OCI-M2 (cell line): ENCODE data around the gene RNF150.

Experiments
- DNase-seq: peaks from one replicate; lab custom pipeline; 2025; ENCODE audit not compliant: unreplicated experiment; lab: John Stamatoyannopoulos, UW

RNF150 gene

DNA sequence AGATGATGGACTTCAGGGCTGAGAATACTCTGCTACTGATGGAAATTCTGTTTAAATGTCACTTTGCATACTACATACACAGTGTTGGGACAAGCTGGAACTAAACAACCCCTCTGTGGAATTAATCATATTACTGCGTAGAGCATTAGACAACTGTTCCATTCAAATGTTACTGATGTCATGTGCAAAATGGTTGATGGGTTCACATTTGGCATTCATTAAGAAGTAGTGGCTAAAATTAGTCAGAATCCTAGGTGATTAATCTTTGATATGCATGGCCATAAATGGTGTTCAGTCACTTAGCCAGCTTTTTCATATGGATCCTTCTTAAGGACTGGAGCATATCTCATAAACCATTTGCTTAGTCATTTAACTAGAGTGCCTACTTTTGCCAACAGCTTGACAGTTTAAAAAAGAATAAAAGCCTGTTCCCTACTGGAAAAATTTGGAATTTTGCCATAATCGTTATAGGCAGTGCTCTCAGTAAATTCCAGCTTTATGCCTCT, 105.2 kb downstream of the RNF150 start:
- no peak for DNase-seq

DNA sequence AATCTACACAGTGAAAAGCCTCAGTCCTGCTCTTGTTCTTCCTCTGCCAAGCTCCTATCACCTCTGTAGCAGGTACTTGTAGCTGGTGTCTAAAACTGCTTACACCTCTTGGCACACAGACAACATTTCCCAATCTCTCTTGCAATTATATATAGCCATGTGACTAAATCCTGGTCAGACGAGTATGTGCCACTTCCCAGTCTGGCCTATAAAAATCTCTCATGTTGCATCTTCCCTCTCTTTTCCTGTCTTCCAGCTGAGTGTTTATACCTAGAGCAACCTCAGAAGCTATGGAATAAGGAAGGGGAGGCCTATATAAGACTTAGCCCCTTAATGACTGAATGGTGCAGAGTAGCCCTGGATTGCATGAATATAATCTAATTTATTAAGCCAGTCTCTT, 105.8 kb downstream of the RNF150 start:
- no peak for DNase-seq

DNA sequence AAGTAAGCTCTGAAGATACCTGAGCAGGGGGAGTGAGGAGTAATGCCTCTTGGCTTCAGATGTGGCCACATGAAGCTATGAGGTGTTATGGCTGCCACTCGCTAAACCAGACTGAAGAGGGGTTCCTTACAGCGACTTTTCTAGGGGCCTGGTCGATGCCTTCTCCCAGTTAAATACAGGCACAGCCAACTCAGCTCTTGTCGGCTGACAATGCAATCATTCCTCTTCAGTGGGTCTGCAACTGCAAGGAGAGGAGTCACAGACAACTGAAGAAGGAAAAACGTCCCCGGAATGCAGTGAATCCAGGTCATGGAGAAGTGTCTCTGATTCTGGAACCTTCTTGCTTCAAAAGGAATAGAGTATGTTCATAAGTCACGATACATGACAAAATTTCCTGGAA, 106.4 kb downstream of the RNF150 start:
- no peak for DNase-seq

DNA sequence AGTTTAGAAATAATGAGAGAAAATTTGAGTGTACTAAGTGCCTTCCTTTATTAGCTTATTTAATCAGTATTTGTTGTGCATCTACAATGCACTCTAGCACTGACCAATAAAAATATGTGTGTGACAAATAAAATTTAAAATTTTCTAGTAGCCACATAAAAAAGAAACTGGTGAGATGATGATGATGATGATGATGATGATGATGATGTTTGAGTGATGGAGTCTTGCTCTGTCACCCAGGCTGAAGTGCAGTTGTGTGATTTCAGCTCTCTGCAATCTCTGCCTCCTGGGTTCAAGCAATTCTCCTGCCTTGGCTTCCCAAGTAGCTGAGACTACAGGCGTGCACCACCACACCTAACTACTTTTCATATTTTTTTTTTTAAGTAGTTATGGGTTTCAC, 110.2 kb downstream of the RNF150 start:
- DNase-seq: no peak

DNA sequence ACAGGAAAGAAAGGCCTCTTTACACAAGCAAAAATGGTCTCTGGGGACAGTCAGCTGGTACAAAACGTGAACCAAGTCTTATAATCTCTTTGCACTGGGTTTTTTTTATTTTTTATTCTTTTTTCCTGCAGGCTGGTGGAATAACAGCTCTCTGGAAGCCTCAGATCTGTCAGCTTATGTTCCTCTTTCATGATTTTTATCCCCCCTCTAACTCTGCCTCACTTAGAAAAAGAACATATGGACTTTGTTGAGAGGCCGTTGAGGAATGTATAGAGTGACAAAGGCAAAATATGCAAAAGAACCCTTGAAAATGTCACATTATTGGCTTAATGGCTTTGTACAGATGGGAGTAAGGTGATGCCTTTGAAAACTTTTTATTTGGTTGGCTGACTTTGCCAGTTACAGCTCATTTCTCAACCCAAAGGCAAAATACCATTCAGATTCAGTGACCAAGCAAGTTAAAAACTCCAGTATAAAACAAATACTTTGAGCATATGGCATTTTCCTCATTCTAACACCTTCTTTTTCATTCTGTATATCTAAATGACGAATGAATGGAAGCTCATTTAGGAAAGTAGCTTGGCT, 111.1 kb downstream of the RNF150 start:
- DNase-seq: no peak

DNA sequence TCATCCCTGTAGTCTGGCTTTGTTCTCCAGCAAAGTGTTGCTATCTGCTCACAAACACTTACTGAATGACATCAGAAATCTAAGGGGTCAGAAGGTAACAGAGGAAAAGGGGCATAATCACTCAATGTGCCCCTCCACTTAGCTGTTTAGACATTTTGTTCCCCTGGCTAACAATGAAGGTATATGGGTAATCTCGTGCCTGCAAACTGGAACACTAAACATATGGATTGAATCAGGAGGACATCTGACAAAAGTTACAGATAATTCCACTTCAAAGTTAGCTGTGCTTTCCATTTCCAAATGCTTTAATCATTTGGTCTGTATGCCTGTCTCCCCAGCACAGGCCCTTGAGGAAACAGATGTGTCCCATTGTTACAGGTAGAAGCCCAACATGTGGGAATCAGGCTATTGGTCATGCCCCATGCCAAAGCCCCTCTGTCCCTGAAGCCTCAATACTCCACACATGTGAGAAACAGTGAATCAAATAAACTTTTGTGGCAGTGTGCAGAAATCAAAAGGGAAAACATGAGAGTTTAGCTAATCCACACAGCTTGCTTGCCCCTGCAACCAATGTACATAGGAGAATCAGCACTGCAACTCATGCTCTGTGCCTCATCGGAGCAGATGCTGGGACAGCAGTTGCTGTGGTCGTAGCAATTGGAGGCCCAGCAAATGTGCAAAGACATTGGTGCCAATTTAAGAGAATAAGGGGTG, 111.7 kb downstream of the RNF150 start:
- DNase-seq: no peak

DNA sequence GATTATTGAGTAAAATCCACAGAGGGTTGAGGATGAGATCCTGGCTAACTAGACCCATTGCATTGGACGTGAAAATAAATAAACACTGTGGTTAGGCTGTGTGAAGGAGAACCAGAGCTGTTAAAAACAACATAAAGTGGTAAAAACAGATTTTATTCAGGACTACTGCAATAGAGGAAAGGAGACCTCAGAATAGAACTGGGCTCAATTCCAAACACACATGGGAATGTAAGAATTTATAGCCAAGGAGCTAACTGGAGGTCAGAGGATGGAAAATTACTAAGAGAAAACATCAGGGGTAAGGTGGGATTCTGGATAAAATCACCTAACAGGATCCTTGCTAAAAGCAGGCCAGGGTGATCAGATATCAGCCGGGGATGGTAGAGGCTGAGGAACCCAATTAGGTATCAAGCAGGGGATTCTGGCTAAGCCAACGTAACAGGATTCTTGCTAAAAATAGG, 112.4 kb downstream of the RNF150 start:
- no peak for DNase-seq

DNA sequence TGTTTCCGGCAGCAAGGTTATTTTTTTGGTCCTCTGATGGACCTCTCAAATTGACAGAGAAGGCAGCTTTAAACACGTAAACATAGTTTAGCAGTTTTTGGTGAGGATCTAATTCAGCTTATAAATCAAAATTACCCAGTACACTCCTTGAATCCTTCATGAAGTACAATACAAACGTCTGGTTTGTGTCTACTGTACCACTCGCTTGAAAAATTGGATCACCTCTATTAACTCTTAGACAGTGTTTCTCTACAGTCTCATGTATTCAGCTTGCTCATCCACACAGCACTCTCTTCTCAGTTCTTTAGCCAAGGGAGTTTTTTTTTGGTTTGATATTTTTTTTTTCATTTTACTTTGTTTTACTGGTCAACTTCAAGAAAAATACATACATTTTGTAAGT, 113.5 kb downstream of the RNF150 start:
- DNase-seq: no peak

DNA sequence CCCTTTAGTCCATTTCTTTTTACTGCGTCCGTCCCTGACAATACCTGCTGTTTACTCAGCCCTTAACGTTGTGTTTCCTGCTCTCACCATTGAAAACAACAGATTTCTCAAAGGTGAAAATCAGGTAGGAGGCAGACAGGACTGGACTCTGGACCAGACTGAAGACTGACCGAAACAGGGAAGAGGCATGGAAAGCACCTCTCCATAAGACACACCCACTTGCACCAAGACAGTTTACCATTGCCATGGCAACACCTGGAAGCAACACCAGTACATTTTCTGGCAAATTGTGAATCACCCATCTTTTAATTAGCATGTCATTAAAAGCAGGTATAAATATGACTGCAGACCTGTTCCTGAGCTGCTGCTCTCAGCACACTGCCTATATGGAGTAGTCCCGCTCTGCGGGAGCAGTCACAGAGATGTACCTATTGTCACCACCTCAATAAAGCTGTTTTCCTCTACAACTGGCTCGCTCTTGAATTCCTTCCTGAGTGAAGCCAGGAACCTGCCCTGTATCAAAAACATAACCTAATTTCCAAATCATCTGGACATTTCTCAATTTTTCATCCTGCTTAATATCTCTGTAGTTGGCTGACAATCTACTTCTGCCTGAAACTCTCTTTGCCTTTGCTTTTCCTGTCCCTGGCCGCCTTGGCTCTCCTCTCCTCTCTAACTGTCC, 117.0 kb downstream of the RNF150 start:
- no peak for DNase-seq

DNA sequence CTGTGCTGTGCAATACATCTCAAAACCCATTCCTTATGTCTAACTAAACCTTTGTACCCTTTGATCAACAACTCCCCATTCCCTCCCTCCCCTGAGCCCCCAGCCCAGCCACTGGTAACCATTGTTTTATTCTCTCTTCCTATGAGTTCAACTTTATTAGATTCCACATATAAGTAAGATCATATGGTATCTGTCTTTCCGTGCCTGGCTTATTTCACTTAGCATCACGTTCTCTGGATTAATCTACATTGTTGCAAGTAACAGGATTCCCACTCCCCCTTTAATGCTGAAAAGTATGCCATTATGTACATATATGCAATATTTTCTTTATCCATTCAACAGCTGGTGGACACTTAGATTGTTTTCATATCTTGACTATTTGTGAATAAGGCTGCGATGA, 119.4 kb downstream of the RNF150 start:
- DNase-seq: no peak

DNA sequence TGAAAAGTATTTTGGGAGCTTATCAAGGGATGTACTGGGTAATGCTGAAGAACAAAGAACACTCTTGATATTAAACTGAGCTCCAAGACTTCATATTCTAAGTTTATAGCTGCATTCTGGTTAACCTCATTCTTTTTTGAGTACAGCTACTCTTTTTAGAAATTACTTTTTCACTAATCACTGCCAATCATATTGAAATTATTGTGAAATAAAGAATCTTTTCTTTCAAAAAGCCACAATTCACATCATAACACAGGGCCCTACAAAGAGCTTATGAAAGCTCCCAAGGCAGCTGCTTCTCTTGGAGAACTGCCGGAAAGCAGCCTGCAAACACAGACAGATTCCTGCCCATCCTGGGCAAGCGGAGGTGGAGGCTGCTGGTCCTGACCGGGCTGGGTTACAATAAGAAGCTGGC, 121.4 kb downstream of the RNF150 start:
- no peak for DNase-seq

DNA sequence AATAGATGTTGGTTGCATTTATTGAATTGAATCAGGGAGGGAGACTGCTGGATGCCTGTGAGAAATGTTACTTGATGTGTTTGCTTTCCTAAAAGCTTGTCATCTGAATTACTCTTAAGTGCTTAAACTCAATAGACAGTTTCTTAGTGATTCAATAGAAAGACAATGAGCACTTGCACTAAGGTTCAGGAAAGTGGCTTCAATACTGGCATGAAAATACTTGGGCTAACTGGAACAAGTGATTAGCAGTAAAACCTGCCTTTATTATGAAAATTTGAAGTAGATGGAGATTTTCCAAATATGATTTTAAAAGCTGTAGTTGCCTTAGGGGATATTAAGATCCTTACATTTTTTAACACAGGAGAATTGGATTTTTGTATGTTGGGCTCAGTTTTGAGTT, 123.3 kb downstream of the RNF150 start:
- DNase-seq: no peak

DNA sequence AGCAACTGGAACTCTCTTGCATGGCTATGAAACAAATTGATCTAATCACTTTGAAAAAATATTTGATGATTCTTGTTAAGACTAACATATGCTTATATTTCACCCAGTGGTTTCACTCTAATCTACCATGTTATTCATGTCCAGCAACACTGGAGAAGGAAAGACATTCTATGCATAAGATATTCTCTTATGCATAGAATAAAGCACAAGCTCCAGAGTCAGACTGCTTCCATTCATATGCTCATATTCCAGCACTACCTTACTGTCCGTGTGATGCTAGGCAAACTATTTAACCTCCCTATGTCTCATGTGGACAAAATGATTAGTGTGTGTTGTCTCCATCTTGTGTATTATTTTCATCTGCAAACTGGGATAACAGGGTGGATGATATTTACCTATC, 124.1 kb downstream of the RNF150 start:
- no peak for DNase-seq

DNA sequence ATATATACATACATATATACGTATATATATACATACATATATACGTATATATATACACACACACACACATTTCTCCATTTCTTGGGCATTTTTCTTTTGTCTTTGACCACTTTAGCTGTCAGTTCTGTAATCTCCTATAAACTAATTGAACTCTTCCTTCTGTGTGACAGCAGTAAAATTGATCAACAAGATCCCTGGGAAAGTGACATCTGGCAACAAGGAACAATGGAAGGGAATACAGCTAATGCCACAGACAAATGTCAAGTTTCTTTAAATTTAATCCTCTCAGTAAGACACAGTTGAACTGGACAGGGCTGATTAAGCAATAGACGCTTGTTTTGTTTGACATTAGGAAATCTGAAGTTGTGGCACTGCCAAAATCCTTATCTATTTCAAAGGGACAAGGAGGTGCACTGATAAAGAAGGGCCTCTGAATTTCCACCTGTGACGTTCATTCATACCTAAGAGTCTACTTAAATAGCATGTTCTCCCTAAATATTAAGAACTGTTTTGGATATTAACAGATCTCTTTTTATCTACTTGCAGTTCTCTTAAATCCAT, 126.9 kb downstream of the RNF150 start:
- no peak for DNase-seq

DNA sequence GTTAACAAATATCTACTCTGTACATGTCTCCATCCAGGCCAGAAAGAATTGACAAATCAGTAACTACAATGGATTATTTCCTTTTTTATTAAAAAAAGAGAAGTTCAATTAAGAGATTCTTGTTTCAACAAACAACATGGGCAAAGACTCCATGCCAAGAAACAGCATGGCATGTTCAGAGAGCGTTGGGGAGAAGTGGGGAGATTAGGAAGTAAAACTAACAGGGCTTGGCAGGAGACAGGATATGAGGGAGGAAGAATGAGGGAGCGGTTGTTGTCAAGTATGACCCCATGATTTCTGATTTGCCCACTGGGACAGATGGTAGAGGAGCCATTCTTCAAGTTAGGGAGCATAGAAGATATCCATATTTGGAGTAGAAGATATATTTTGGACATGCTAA, 128.4 kb downstream of the RNF150 start:
- DNase-seq: no peak

DNA sequence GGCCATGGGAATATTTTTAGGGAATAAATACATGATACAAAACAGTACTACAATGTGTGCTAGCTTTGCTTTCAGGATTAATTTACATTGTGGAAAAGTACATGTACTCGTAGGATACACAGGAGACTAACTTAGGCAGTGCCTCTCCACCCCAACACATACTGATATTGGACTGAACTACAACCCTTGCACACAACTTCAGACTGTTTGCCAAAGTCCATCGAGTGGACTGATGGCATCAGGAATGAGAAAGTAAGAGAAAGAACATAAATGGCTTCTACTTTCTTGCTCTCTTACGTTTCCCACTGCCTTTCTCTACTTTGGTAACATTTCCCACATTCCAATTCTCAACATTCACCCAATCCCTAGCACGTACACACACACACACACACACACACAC, 130.1 kb downstream of the RNF150 start:
- no peak for DNase-seq

DNA sequence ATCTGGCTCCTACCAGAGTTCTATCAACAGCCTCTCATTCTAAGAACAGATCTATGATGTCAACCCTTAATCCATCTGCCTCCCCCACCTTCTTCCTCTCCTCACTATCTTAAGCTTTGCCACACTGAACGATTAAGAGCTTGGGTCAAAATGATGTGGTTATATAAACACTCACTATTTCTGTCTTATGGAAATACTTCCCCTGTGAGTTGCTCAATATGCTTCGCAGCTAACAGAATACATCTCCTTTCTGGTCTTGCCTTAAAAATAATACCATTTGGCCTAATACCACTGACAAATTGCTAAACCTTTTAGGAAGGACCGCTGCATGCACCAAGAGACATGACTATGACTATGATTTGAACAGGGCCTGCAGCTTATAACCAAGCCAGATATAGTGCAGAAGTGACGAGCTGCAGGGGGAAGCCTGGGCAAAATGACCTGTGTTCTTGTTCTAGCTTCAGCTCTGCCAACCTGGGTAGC, 130.9 kb downstream of the RNF150 start:
- no peak for DNase-seq

DNA sequence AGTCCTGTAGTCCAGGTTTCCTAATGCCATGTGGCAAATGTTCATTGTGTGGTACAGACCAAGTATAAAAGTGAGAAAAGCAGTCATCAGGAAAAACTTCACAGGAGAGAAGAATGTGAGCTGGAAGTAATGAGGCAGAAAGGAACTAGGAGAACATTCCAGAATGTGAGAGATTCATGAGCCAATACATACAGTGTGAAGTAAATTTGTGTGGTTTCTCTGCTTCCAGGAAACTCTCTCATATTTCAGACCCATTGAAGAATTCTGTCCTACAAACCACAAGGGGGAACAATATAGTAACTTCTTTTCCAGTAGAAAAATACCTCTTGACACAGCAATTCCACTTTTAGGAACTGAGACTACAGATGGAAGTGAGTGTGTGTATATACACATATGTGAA, 136.5 kb downstream of the RNF150 start:
- no peak for DNase-seq

DNA sequence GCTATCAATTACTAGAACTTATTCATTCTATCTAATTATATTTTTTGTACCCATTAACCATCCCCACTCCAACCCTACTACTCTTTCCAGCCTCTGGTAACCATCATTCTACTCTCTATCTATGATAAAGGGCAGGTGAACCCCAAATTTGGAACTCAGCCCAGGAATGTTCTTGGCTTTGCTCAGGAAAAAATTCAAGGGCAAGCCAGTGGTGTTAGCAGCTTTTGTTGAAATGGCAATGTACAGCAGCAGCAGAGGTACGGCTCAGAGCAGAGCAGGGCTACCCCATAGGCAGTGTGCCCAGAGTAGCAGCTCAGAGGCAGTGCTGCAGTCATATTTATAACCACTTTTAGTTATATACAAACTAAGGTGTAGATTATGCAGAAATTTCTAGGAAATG, 138.2 kb downstream of the RNF150 start:
- no peak for DNase-seq

DNA sequence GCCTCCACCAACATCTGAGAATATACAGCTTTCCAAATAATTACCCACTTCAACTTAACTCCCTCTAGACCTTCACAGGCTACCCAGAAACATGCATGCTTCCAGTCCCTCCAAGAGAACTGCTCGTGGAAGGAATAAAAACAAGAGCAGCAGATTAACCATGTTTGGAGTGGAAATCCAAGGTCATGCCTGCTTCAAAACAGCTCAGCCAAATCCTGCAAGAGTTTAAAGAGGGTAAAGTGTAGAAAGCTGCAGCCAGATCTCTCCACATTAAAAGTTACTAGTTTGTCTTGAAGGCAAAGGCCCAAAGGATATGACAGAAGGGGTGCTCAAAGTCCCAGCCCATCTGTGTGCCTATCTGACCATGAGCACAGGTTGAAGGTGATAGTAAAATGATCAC, 139.3 kb downstream of the RNF150 start:
- no peak for DNase-seq

DNA sequence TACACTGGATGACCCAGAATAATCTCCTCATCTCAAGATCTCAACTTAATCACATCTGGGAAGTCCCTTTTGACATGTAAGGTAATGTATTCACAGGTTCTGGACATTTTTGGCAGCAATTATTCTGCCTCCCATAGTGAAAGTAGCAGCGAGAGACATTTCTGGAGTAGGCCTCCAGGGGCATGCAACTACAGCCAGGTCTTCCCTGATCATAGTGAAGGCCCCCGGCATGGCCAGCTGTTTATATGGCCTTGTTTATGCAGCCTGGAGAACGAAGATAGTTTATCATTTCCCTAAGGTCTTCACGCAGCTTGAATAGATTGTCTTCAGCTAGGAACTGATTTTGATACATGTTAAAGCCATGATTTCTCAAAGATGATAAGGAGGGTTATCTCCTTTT, 139.9 kb downstream of the RNF150 start:
- DNase-seq: no peak

DNA sequence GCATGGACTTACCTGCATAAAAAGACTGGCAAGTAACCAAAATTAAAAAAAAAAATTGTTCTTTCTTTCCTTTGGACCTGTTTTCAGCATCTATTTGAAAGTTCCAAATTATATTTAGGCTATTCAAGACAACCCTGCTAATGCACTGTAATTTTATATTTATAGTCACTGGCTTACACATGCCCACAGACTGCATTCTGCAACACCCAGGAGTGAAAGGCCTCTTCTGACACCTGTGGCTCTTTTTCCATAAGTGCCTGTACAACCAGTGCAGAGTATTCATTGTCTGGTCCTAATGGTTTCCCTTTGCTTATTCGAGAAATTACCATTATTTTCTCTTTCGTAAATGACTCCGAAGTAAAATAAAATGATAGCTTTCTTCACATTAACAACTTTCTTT, 143.3 kb downstream of the RNF150 start:
- DNase-seq: no peak
